Erythroblast (primary cell): ENCODE measurements around the gene STARD5.

ENCODE experiments used
- GATA1 ChIP-seq: IDR thresholded peaks from 2 replicates; pipeline ENCODE4 v1.6.1; 2011; ENCODE audit warnings: low read depth, mild to moderate bottlenecking, control low read depth, low read length, moderate library complexity
- POLR2A ChIP-seq: IDR thresholded peaks from 2 replicates; pipeline ENCODE4 v1.6.1; 2011; ENCODE audit warnings: mild to moderate bottlenecking, low read length

GRCh38 chr15:81297147-81297572 is 26.8 kb downstream of the STARD5 start:
- TF ChIP-seq POLR2A (no peak), GATA1 (no peak)
